HG02973 (cell line): ENCODE measurements around the gene RFX3.

Source experiments
- ATAC-seq: cut with Tn5 transposase; IDR thresholded peaks from one replicate; pipeline ENCODE4 v1.9.1; 2021; ENCODE audit warnings: moderate library complexity; ENCODE audit not compliant: unreplicated experiment

Gene RFX3

GRCh38 chr9:3435732-3436131 lies 90.1 kb downstream of the RFX3 start:
- no peak for ATAC-seq

- ATAC-seq, result no peak
Measured at GRCh38 chr9:3434594-3434993, 91.2 kb downstream of the RFX3 start.

GRCh38 chr9:3433754-3434153 lies 92.0 kb downstream of the RFX3 start:
- no peak for ATAC-seq

- ATAC-seq, result no peak
Measured at GRCh38 chr9:3433066-3433465, 92.7 kb downstream of the RFX3 start.

GRCh38 chr9:3431890-3432289 lies 93.9 kb downstream of the RFX3 start:
- no peak for ATAC-seq

- no peak for ATAC-seq
Measured at GRCh38 chr9:3419893-3420292, 105.9 kb downstream of the RFX3 start.

GRCh38 chr9:3415906-3416305 lies 109.9 kb downstream of the RFX3 start:
- no peak for ATAC-seq

GRCh38 chr9:3413984-3414383 lies 111.8 kb downstream of the RFX3 start:
- no peak for ATAC-seq

- ATAC-seq, result no peak
Measured at GRCh38 chr9:3410461-3410860, 115.3 kb downstream of the RFX3 start.

- ATAC-seq, result no peak
Measured at GRCh38 chr9:3409453-3409852, 116.3 kb downstream of the RFX3 start.

GRCh38 chr9:3403315-3403714 lies 122.5 kb downstream of the RFX3 start:
- no peak for ATAC-seq

GRCh38 chr9:3401221-3401954 lies 124.4 kb downstream of the RFX3 start:
- ATAC-seq, result no peak

GRCh38 chr9:3398232-3398648 lies 127.6 kb downstream of the RFX3 start:
- peak; percentile 59 for ATAC-seq

- ATAC-seq, result peak; percentile 21
Measured at GRCh38 chr9:3397766-3398165, 128.0 kb downstream of the RFX3 start.

GRCh38 chr9:3391414-3391813 lies 134.4 kb downstream of the RFX3 start:
- ATAC-seq, result no peak

GRCh38 chr9:3386753-3387152 lies 139.0 kb downstream of the RFX3 start:
- no peak for ATAC-seq

- peak; percentile 98 for ATAC-seq
Measured at GRCh38 chr9:3385871-3386270, 139.9 kb downstream of the RFX3 start.

GRCh38 chr9:3371842-3372241 lies 154.0 kb downstream of the RFX3 start:
- ATAC-seq, result no peak

- no peak for ATAC-seq
Measured at GRCh38 chr9:3370715-3371114, 155.1 kb downstream of the RFX3 start.

- ATAC-seq, result no peak
Measured at GRCh38 chr9:3367185-3367584, 158.6 kb downstream of the RFX3 start.

- no peak for ATAC-seq
Measured at GRCh38 chr9:3361689-3362392, 164.0 kb downstream of the RFX3 start.

GRCh38 chr9:3361116-3361515 lies 164.7 kb downstream of the RFX3 start:
- no peak for ATAC-seq

- ATAC-seq, result no peak
Measured at GRCh38 chr9:3360245-3360644, 165.6 kb downstream of the RFX3 start.
